GM12892 (cell line): ENCODE results near the gene WBP2NL.

Experiments used
- POLR2A ChIP-seq: IDR thresholded peaks from 2 replicates; pipeline ENCODE4 v1.6.1; 2011; ENCODE audit warnings: low read depth, low read length, control low read depth
- POLR2AphosphoS5 ChIP-seq: IDR thresholded peaks from 2 replicates; pipeline ENCODE4 v1.6.1; 2011; ENCODE audit warnings: low read depth, low read length, control low read depth

- TF ChIP-seq POLR2A (no peak), POLR2AphosphoS5 (no peak)
Observed at GRCh38 chr22:41982865-41983264, 15.7 kb upstream of the WBP2NL start.
